Measurements from ENCODE around the gene ABHD18. TPM values are rescaled to one million over a fixed set of nuclear protein-coding genes. Genes with fewer than 3 reads are reported as not detected.
"Not testable (repeated sequence)": the region's sequence is repeated elsewhere in the genome, so short reads cannot be mapped to it uniquely, and the experiment has no call there.

Gene ABHD18
- polyA plus RNA-seq, 2 of the 4 experiments (the other 2 are of a cell fraction) = 4.5 to 5.1 TPM

DNA sequence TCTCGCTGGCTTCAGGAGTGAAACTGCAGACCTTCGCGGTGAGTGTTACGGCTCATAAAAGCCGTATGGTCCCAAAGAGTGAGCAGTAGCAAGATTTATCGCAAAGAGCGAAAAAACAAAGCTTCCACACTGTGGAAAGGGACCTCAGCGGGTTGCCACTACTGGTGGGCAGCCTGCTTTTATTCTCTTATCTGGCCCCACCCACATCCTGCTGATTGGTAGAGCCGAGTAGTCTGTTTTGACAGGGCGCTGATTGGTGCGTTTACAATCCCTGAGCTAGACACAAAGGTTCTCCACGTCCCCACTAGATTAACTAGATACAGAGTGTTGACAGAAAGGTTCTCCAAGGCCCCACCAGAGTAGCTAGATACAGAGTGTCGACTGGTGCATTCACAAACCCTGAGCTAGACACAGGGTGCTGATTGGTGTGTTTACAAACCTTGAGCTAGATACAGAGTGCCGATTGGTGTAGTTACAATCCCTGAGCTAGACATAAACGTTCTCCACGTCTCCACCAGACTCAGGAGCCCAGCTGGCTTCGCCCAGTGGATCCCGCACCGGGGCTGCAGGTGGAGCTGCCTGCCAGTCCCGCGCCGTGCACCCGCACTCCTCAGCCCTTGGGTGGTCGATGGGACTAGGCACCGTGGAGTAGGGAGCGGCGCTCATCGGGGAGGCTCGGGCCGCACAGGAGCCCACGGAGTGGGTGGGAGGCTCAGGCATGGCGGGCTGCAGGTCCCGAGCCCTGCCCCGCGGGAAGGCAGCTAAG lies 1.4 kb upstream of the ABHD18 start:
- ATAC-seq; H3K9me3 ChIP-seq; DNase-seq (ENCODE audit: low read depth in 1 of 2, low spot score in 1 of 2); FAIRE-seq: not testable (repeated sequence)
- POLR2A ChIA-PET = interaction anchor here (1.8 to 1.9 kb wide), 2 partner anchors 83 to 181 kb away, joined by 18 to 21 read pairs; partner anchors contain the start of genes HSPA4L and PLK4
- Histone ChIP-seq H3K27ac (peak overlapping the region; percentile 90 to 94; a peak in 4 of 6 replicates), H3K4me3 (peak overlapping the region; percentile 63), H3K4me2 (peak overlapping the region; percentile 59), H3K4me1 (peaks cover 22% of the 10 kb centered on the region; the same call in 2 of the 3 replicates)
- CTCF ChIA-PET = interaction anchor here (1.1 to 4.7 kb wide), 3 partner anchors 12 to 34 kb away, joined by 3 to 18 read pairs (median 5); no protein-coding TSS in a partner anchor
- peak; percentile 1 for TF ChIP-seq MAFK (IDR thresholded peaks at IDR 0.05; ENCODE audit: partially characterized antibody)
- WGBS (ENCODE audit: missing lambda C conversion rate) = 86% methylated on average over 13 of the region's 35 CpGs

DNA sequence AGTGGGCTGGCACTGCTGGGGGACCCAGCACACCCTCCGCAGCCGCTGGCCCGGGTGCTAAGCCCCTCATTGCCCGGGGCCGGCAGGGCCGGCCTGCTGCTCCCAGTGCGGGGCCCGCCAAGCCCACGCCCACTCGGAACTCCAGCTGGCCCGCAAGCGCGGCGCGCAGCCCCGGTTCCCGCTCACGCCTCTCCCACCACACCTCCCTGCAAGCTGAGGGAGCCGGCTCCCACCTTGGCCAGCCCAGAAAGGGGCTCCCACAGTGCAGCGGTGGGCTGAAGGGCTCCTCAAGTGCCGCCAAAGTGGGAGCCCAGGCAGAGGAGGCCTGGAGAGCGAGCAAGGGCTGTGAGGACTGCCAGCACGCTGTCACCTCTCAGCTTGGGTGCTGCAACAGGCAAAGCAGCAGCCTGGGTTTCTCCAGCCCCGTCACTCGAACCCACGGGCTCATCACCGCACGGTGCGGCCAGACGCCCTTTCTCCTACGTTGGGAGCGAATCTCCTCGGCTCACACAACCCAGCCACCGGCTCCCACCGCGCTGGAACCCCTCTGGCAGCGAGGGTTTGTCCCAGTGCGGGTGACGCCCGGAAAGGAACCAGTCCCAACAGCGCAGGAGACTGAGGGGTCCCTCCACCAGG lies 662 bp upstream of the ABHD18 start:
- Histone ChIP-seq H3K4me3 (peak overlapping the region; percentile 63), H3K4me2 (peak overlapping the region; percentile 59), H3K4me1 (peaks cover 22% of the 10 kb centered on the region; the same call in 2 of the 3 replicates), H3K27ac (peak overlapping the region; percentile 90 to 94)
- TF ChIP-seq KDM5A (IDR thresholded peaks at IDR 0.05) (peak; percentile 90; the same call in 1 of the 2 replicates), PHF8 (IDR thresholded peaks at IDR 0.05; ENCODE audit: borderline replicate concordance, low read depth) (peak; percentile 57; the same call in 1 of the 2 replicates)
- CTCF ChIA-PET = interaction anchor here (0.7 to 4.7 kb wide), 8 partner anchors 9 to 97 kb away, joined by 3 to 18 read pairs (median 4); partner anchors contain the start of gene LARP1B
- WGBS (ENCODE audit: missing lambda C conversion rate) = 0% methylated on average over 4 of the region's 41 CpGs
- not testable (repeated sequence) for FAIRE-seq; DNase-seq (ENCODE audit: low read depth in 1 of 2, low spot score in 1 of 2); H3K9me3 ChIP-seq
- POLR2A ChIA-PET = interaction anchor here (1.0 to 1.9 kb wide), 7 partner anchors 8 to 182 kb away, joined by 4 to 24 read pairs (median 9); partner anchors contain the start of genes HSPA4L, LARP1B and PLK4
- peak; percentile 60 to 62 for ATAC-seq

DNA sequence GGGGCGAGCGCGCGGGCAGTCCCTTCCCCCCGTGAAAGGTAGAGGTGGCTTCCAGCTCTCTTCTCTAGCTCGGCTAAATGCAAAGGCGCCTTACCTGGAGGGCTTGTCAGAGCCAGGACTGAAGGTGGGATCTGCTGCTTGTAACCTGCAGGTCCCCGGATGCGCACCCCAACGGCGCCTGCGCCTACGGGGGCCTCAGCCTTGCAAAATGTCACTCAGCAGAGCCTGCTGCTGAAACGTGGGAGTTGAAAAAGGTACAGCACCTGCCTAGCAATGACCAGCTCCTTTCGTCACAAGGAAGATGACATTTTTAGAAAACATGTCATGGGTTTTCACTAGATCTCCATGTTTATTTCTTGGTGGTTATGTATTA lies 583 bp downstream of the ABHD18 start:
- CTCF ChIA-PET = interaction anchor here (0.7 to 4.7 kb wide), 9 partner anchors 11 to 156 kb away, joined by 3 to 18 read pairs (median 4); no protein-coding TSS in a partner anchor
- ATAC-seq (peak; percentile 51 to 66), DNase-seq (ENCODE audit: low read depth in 1 of 2, low spot score in 1 of 2) (peak; percentile 25 to 42), FAIRE-seq (no peak)
- 0% methylated on average over 3 of the region's 15 CpGs for WGBS (ENCODE audit: missing lambda C conversion rate)
- no peak for TF ChIP-seq CBX2 (IDR thresholded peaks at IDR 0.05; ENCODE audit: borderline replicate concordance, low read depth)
- no peak for TF ChIP-seq RNF2 (IDR thresholded peaks at IDR 0.05; ENCODE audit: borderline replicate concordance, low read depth)
- Histone ChIP-seq H3K27ac (peak overlapping the region; percentile 81 to 94), H3K9me3 (no peaks in the 10 kb centered on the region), H3K4me1 (peaks cover 22% of the 10 kb centered on the region; the same call in 2 of the 3 replicates), H3K4me3 (peak overlapping the region; percentile 63), H3K4me2 (peak overlapping the region; percentile 88)
- POLR2A ChIA-PET = interaction anchor here (0.7 to 1.9 kb wide), 11 partner anchors 9 to 847 kb away, joined by 3 to 24 read pairs (median 5); partner anchors contain the start of genes HSPA4L, LARP1B and PLK4

DNA sequence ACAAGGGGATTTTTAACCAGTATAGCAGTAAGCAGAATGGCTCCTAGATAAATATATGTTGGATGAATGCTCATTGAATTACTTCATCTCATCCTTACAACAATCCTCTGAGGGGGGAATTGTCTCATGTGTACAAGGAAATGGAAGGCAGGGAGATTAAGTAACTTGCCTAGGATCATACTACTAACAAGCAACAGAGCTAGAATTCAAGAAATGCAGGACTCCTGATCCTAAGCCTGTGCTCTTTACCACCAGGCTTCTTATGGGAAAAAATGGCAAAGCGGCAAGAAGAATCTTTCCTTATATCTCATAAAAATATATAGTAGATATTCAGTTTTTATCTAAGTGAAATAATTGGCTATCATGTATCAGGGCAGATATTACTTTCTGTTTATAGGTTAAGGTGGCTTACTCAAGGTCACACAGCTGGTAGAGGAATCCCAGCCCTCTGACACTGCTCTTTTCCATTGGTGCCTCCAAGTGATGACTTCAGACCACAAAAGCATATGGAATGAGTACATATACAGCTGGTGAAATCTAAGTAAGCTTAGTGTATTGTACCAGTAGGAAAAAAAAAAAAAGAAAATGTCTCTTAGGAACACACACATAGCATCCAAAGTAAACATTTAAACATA lies 2.1 kb downstream of the ABHD18 start:
- ChIA-PET CTCF (interaction anchor here (0.8 to 4.7 kb wide), 4 partner anchors 16 to 30 kb away, joined by 3 to 18 read pairs (median 4); no protein-coding TSS in a partner anchor), POLR2A (no interaction called here)
- 81% methylated on average over 1 of the region's 1 CpG for WGBS (ENCODE audit: missing lambda C conversion rate)
- TF ChIP-seq, protein P1, sequence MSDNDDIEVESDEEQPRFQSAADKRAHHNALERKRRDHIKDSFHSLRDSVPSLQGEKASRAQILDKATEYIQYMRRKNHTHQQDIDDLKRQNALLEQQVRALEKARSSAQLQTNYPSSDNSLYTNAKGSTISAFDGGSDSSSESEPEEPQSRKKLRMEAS (IDR thresholded peaks at IDR 0.05) = no peak
- no peak for TF ChIP-seq MAZ (IDR thresholded peaks at IDR 0.05; ENCODE audit: borderline replicate concordance, low read depth, low read length)
- FAIRE-seq (no peak), ATAC-seq (no peak), DNase-seq (ENCODE audit: low read depth in 1 of 2, low spot score in 1 of 2) (no peak)
- H3K9me3 ChIP-seq = no peaks in the 10 kb centered on the region
- H3K4me2 ChIP-seq = peak overlapping the region; percentile 21; the same call in 2 of the 3 replicates
- H3K27ac ChIP-seq = no peak overlapping the region
- peaks cover 22% of the 10 kb centered on the region; the same call in 2 of the 3 replicates for H3K4me1 ChIP-seq
- no peak overlapping the region for H3K4me3 ChIP-seq

DNA sequence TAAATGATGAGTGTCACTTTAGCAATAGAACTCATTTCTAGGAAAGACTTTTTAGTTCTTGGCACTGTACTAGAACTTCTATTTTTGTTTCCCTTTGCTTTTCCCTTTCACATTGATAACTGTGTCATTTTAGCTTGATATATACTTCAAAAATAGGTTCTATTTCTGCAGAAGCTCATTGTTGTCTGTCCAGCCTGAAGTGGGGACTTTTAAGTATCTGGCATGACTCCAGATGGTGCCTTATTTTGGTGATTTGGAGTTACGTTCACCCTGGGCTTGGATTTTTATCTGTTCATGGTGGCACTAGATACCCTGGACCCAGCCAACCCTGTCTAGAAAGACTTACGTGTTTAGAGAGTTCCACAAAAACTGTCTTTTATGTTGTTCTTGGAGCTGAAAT lies 3.4 kb downstream of the ABHD18 start:
- Histone ChIP-seq H3K4me2 (no peak overlapping the region), H3K4me1 (peaks cover 22% of the 10 kb centered on the region; the same call in 2 of the 3 replicates), H3K4me3 (no peak overlapping the region), H3K9me3 (no peaks in the 10 kb centered on the region), H3K27ac (no peak overlapping the region)
- no peak for FAIRE-seq
- CTCF ChIA-PET = interaction anchor here (1.7 kb wide), 1 partner anchor 29 kb away, joined by 4 read pairs; no protein-coding TSS in a partner anchor
- TF ChIP-seq CHD2 (IDR thresholded peaks at IDR 0.05; ENCODE audit: low read length, partially characterized antibody) (no peak), ZFP36 (IDR thresholded peaks at IDR 0.05; ENCODE audit: borderline replicate concordance, partially characterized antibody) (no peak), HOXA7 (CRISPR knock-in tag; IDR thresholded peaks at IDR 0.05) (no peak)
- TF ChIP-seq, protein P2, sequence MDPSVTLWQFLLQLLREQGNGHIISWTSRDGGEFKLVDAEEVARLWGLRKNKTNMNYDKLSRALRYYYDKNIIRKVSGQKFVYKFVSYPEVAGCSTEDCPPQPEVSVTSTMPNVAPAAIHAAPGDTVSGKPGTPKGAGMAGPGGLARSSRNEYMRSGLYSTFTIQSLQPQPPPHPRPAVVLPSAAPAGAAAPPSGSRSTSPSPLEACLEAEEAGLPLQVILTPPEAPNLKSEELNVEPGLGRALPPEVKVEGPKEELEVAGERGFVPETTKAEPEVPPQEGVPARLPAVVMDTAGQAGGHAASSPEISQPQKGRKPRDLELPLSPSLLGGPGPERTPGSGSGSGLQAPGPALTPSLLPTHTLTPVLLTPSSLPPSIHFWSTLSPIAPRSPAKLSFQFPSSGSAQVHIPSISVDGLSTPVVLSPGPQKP (IDR thresholded peaks at IDR 0.05; ENCODE audit: low read depth, low read length) = no peak
- no peak for DNase-seq (ENCODE audit: low read depth in 1 of 2, low spot score in 1 of 2)
- POLR2A ChIA-PET = no interaction called here
- no peak for ATAC-seq
- WGBS (ENCODE audit: missing lambda C conversion rate) = 82% methylated on average over 2 of the region's 2 CpGs

DNA sequence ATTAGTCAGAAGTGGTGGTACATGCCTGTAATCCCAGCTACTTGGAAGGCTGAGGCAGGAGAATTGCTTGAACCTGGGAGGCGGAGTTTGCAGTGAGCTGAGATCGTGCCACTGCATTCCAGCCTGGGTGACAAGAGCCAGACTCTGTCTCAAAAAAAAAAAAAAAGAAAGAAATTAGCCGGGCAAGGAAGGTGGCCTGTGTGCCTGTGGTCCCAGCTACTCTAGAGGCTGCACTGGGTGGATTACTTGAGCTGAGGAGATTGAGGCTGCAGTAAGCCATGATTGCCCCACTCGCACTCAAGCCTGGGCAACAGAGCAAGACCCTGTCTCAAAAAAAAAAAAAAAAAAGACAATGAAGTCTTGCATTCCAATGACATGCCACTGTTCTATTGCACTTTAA lies 5.7 kb downstream of the ABHD18 start:
- FAIRE-seq, CTCF ChIA-PET: not testable (repeated sequence)

More for the DNA sequence above, 5.7 kb downstream of the ABHD18 start:
- H3K9me3 ChIP-seq; ATAC-seq; H3K4me3 ChIP-seq; H3K4me2 ChIP-seq; H3K27ac ChIP-seq; POLR2A ChIA-PET; DNase-seq (ENCODE audit: low read depth in 1 of 2, low spot score in 1 of 2): not testable (repeated sequence)
- peaks cover 37% of the 10 kb centered on the region for H3K4me1 ChIP-seq
- 92% methylated on average over 4 of the region's 4 CpGs for WGBS (ENCODE audit: missing lambda C conversion rate)
